Uterus (tissue), 2 donors: ENCODE results near the gene ZC3H18.

Experiments used
- CTCF ChIP-seq, 4 experiments: fragments of 200-600 bp in 2 of 4; fragments of 450-650 bp in 2 of 4; sonication (generic) in 2 of 4; IDR thresholded peaks; one replicate each; pipeline ENCODE4 v1.5.1; 2016 to 2019; ENCODE audit warnings: antibody characterized with exemption in 4 of 4, mild to moderate bottlenecking in 2 of 4, moderate library complexity in 1 of 4
- POLR2A ChIP-seq, 2 donors: fragments of 450-650 bp; IDR thresholded peaks; one replicate each; pipeline ENCODE4 v1.6.1; 2016; ENCODE audit warnings: antibody characterized with exemption in 2 of 2, mild to moderate bottlenecking in 1 of 2, moderate library complexity in 1 of 2

- no peak for TF ChIP-seq POLR2A (IDR thresholded peaks at IDR 0.05)
- no peak for TF ChIP-seq CTCF (IDR thresholded peaks at IDR 0.05)
Measured at GRCh38 chr16:88527937-88528743, 42.1 kb upstream of the ZC3H18 start.
